BLaER1 (cell line): ENCODE measurements around the gene SPNS1.
"Not testable (repeated sequence)": the region's sequence is repeated elsewhere in the genome, so short reads cannot be mapped to it uniquely, and the experiment has no call there.

Experiments
- H3K27ac ChIP-seq: shearing (Covaris generic); formaldehyde crosslinking; 2 replicates; pipeline ENCODE4 v1.8.1; 2022
- H3K27me3 ChIP-seq: shearing (Covaris generic); formaldehyde crosslinking; 2 replicates; pipeline ENCODE4 v1.8.1; 2022
- H3K36me3 ChIP-seq: shearing (Covaris generic); formaldehyde crosslinking; 2 replicates; pipeline ENCODE4 v1.8.1; 2022
- H3K4me1 ChIP-seq: shearing (Covaris generic); formaldehyde crosslinking; 2 replicates; pipeline ENCODE4 v1.8.1; 2022
- H3K4me2 ChIP-seq: shearing (Covaris generic); formaldehyde crosslinking; 2 replicates; pipeline ENCODE4 v1.8.1; 2022
- H3K4me3 ChIP-seq: shearing (Covaris generic); formaldehyde crosslinking; 2 replicates; pipeline ENCODE4 v1.8.1; 2022
- H3K9ac ChIP-seq: shearing (Covaris generic); formaldehyde crosslinking; 2 replicates; pipeline ENCODE4 v1.8.1; 2022
- H3K9me3 ChIP-seq: shearing (Covaris generic); formaldehyde crosslinking; 2 replicates; pipeline ENCODE4 v1.8.1; 2022
- H4K20me1 ChIP-seq: shearing (Covaris generic); formaldehyde crosslinking; 2 replicates; pipeline ENCODE4 v1.8.1; 2022
- Cebpa-rat ChIP-seq: shearing (Covaris generic); IDR thresholded peaks from 2 replicates; pipeline ENCODE4 v1.8.1; 2022

SPNS1 gene

DNA sequence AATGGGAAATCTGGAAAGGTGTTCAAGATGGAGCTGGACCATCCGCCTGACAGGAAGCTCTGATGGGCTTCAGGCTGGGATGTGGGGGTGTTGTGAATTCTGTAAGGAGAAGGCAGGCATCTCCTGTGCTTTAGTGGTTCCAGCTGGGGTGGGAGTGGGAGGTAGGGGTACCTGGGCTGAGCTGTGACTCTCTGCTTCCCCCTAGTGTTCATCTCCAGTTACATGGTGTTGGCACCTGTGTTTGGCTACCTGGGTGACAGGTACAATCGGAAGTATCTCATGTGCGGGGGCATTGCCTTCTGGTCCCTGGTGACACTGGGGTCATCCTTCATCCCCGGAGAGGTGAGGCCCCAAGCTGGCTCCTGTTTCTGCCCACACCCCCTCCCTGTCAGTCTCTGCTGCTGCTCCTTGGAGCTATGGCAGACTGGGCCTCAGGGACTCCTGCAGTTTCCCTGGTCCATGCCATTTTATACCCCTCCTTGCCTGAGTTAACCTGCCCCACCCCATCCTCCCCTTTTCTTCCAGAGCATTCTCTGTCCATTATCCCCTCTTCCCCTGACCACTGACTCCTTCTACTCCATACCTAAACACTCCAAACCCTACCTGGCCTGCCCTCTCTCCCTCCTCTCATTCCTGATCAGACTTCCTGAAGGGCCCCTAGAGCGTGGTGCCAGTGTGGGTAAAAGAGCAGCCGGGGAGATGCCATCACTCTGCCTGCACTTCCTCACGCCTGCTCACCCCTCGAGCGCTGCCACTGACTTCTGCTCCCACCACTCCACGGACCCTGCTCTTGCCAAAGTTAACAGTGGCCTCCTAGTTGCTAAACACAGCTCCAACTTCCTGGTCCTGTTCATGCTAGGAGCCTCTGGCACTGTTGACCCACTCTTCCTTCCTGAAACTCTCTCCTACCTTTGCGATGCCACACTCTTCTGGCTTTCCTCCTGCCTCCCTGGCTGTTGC is 3.4 kb downstream of the SPNS1 start:
- Histone ChIP-seq H3K4me1 (peaks cover 27% of the 10 kb centered on the region), H3K9me3 (no peaks in the 10 kb centered on the region), H4K20me1 (no peaks in the 10 kb centered on the region), H3K27me3 (no peaks in the 10 kb centered on the region), H3K27ac (no peak overlapping the region), H3K9ac (no peak overlapping the region), H3K4me3 (no peak overlapping the region), H3K36me3 (peaks cover 52% of the 10 kb centered on the region), H3K4me2 (no peak overlapping the region)
- TF ChIP-seq Cebpa-rat: no peak

DNA sequence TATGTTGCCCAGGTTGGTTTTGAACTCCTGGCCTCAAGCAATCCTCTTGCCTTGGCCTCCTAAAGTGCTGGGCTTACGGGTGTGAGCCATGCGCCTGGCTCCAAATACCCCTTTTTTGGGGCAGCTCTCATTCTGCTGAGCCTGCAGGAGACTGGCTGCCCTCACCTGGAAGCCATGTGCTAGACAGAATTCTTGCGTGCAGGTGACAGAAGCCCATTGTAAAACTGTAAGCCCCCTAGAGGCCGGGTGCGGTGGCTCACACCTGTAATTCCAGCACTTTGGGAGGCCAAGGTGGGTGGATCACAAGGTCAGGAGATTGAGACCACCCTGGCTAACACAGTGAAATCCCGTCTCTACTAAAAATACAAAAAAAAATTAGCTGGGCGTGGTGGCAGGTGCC is 5.8 kb downstream of the SPNS1 start:
- H3K9ac ChIP-seq, H3K4me2 ChIP-seq, H3K4me3 ChIP-seq, H4K20me1 ChIP-seq, H3K27ac ChIP-seq, H3K9me3 ChIP-seq, H3K27me3 ChIP-seq: not testable (repeated sequence)
- peaks cover 39% of the 10 kb centered on the region for H3K4me1 ChIP-seq
- peaks cover 62% of the 10 kb centered on the region for H3K36me3 ChIP-seq

DNA sequence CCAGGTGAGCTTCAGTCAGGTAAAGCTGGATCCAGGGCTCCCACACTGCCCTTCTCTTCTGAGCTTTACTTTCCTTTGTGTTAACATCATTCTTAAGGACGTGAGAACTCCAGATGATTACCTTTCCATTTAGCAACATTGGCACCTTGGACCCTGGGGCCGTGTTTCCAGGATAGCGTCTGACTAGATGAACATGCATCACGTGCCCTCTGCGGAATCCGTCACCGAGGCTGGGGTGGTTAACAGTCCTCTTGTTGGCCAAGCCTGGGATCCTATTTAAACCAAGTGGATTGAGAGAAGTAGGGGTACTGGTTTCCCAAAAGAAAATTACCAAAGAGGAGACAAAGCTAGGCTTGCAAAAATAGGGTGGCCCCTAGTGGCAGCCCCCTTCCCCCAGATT is 6.4 kb downstream of the SPNS1 start:
- Histone ChIP-seq H3K36me3 (peaks cover 62% of the 10 kb centered on the region), H3K4me1 (peaks cover 39% of the 10 kb centered on the region), H3K9me3 (no peaks in the 10 kb centered on the region), H3K27ac (no peak overlapping the region), H3K9ac (no peak overlapping the region), H3K27me3 (no peaks in the 10 kb centered on the region), H3K4me2 (no peak overlapping the region), H3K4me3 (no peak overlapping the region), H4K20me1 (no peaks in the 10 kb centered on the region)
- no peak for TF ChIP-seq Cebpa-rat

DNA sequence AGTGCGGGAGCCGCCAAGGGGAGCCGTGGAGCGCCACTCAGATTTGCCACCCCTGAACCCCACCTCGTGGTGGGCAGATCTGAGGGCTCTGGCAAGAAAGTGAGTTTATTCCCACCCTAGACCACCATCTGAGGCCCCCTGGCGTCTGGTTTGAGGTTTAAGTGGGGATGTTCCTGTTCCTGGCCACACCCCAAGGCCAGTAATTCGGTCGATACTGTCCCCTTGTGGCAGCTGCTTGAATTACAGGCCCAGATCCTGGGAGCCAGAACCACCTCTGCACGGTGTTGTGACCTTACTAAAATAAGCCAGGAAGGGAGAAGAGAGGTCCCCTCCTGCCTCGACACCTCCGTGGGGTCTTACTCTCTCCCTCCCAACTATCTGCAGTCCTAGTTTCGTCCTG is 6.9 kb downstream of the SPNS1 start:
- Histone ChIP-seq H3K9me3 (peaks cover 1% of the 10 kb centered on the region; the same call in 1 of the 2 replicates), H3K27me3 (no peaks in the 10 kb centered on the region), H3K36me3 (peaks cover 66% of the 10 kb centered on the region), H4K20me1 (no peaks in the 10 kb centered on the region), H3K4me1 (peaks cover 39% of the 10 kb centered on the region), H3K9ac (no peak overlapping the region), H3K4me2 (no peak overlapping the region), H3K4me3 (no peak overlapping the region), H3K27ac (no peak overlapping the region)
- no peak for TF ChIP-seq Cebpa-rat

DNA sequence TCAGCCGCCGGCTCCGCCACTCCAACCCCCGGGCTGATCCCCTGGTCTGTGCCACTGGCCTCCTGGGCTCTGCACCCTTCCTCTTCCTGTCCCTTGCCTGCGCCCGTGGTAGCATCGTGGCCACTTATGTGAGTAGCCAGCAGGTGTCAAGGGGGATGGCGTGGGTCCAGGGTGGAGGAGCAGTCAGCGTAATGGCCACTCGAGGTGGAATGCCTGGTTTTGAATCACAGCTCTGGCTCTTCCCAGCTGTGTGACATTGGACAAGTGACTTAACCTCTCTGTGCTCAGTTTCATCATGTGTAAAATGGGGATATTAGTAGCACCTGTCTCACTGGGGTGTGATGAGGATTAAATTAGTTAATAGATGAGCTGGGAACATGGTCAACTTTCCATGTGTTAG is 7.8 kb downstream of the SPNS1 start:
- H3K27ac ChIP-seq: no peak overlapping the region

DNA sequence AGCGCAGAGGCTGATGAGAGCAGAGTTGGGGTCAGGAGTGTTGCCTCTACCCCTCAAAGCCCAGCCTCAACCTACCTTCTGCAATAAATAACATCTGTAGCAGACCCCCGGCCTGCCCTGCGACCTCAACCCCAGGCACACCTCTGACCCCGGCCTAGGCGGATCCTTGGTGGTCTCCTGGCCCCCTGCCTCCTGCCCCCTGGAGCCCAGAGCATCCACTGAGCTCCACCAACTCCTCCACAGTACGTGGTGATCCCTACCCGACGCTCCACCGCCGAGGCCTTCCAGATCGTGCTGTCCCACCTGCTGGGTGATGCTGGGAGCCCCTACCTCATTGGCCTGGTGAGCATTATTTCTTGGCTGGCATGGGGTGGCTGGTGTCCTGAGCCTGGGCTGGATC is 8.4 kb downstream of the SPNS1 start:
- Histone ChIP-seq H3K4me1 (peaks cover 47% of the 10 kb centered on the region), H3K4me2 (peak overlapping the region; percentile 97), H3K27me3 (no peaks in the 10 kb centered on the region), H3K27ac (no peak overlapping the region), H3K9ac (no peak overlapping the region), H3K4me3 (no peak overlapping the region), H4K20me1 (no peaks in the 10 kb centered on the region), H3K9me3 (peaks cover 11% of the 10 kb centered on the region), H3K36me3 (peaks cover 73% of the 10 kb centered on the region)
- no peak for TF ChIP-seq Cebpa-rat

More for the DNA sequence above, 7.8 kb downstream of the SPNS1 start:
- no peak for TF ChIP-seq Cebpa-rat
- H3K9ac ChIP-seq: no peak overlapping the region
- no peak overlapping the region for H3K4me2 ChIP-seq
- peaks cover 10% of the 10 kb centered on the region for H3K9me3 ChIP-seq
- H4K20me1 ChIP-seq: no peaks in the 10 kb centered on the region
- H3K36me3 ChIP-seq: peaks cover 75% of the 10 kb centered on the region
- H3K4me1 ChIP-seq: peaks cover 42% of the 10 kb centered on the region
- no peaks in the 10 kb centered on the region for H3K27me3 ChIP-seq
- no peak overlapping the region for H3K4me3 ChIP-seq

DNA sequence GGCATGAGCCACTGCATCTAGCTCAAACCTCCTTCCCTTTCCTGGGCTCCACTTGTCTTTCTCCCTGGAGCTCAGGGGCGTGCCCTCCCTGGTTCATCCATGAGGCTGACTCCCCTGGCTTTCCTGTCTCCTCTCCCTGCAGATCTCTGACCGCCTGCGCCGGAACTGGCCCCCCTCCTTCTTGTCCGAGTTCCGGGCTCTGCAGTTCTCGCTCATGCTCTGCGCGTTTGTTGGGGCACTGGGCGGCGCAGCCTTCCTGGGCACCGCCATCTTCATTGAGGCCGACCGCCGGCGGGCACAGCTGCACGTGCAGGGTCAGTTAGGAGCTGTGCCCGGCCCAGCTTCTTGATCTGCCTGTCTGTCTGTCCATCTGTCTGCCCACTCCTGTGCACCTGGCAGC is 9.1 kb downstream of the SPNS1 start:
- TF ChIP-seq Cebpa-rat: no peak
- Histone ChIP-seq H3K9ac (peak overlapping the region; percentile 57; the same call in 1 of the 2 replicates), H3K4me3 (peak overlapping the region; percentile 60; the same call in 1 of the 2 replicates), H3K4me1 (peaks cover 54% of the 10 kb centered on the region), H3K27me3 (no peaks in the 10 kb centered on the region), H3K27ac (peak overlapping the region; percentile 63), H3K9me3 (peaks cover 11% of the 10 kb centered on the region), H3K36me3 (peaks cover 66% of the 10 kb centered on the region), H3K4me2 (peak overlapping the region; percentile 97), H4K20me1 (no peaks in the 10 kb centered on the region)

DNA sequence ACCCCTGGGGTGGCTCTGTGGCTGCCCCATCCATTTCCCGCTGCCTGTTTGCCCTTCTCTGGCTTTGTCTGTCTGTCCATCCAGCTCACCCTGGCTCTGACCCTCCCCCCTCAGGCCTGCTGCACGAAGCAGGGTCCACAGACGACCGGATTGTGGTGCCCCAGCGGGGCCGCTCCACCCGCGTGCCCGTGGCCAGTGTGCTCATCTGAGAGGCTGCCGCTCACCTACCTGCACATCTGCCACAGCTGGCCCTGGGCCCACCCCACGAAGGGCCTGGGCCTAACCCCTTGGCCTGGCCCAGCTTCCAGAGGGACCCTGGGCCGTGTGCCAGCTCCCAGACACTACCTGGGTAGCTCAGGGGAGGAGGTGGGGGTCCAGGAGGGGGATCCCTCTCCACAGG is 9.5 kb downstream of the SPNS1 start:
- TF ChIP-seq Cebpa-rat: no peak
- peaks cover 11% of the 10 kb centered on the region for H3K9me3 ChIP-seq
- H4K20me1 ChIP-seq: no peaks in the 10 kb centered on the region
- H3K9ac ChIP-seq: peak overlapping the region; percentile 57
- H3K27me3 ChIP-seq: no peaks in the 10 kb centered on the region
- peak overlapping the region; percentile 63 for H3K27ac ChIP-seq
- H3K36me3 ChIP-seq: peaks cover 62% of the 10 kb centered on the region
- peak overlapping the region; percentile 97 for H3K4me2 ChIP-seq
- peaks cover 57% of the 10 kb centered on the region for H3K4me1 ChIP-seq
- peak overlapping the region; percentile 60 for H3K4me3 ChIP-seq

DNA sequence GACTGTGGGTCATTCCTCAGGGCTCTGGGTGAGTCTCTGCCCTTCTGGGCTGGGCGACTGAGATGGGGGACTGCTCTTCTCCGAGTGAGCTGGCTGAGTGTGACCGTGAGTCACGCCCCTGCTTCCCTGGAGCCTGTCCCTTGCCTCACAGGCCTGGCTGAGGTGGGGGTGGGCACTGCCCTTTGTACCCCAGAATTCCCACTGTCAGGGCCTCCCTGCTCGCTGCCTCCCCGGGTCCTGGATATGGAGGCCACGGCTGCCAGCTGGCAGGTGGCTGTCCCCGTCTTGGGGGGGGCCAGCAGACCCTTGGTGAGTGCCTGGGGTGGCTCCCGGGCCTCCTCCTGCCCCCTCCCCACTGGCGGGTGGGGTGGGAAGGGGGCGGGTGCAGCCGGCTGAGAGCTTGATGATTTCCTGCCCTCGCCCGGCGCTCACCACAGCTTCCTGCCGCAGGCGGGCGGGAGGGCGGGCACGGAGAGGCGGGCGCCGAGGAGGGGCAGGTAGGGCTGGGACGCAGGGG is 10.1 kb downstream of the SPNS1 start, which contains the start of gene LAT:
TSS of gene LAT (plus strand) at position 434 of the 517 bp plus-strand sequence. CDS start 366 bp downstream, outside the sequence.
- Histone ChIP-seq H3K9ac (peak within 1 kb of the TSS; percentile 57), H3K9me3 (peaks cover 11% of the 10 kb centered on the region), H3K4me3 (peak within 1 kb of the TSS; percentile 60), H3K27me3 (no peaks in the 10 kb centered on the region), H4K20me1 (no peaks in the 10 kb centered on the region), H3K36me3 (peaks cover 62% of the 10 kb centered on the region), H3K4me2 (peak within 1 kb of the TSS; percentile 97), H3K27ac (peak within 1 kb of the TSS; percentile 63), H3K4me1 (peaks cover 63% of the 10 kb centered on the region)
- no peak for TF ChIP-seq Cebpa-rat
